Sciatic nerve (tissue), 2 donors: ENCODE results near the gene ZNF620. TPM values are rescaled to one million over a fixed set of nuclear protein-coding genes. Genes with fewer than 3 reads are reported as not detected.
A peak's percentile ranks its signal among the peaks of the same experiment; 100 is the strongest.

ENCODE experiments used
- ATAC-seq: fragments of 200-7000 bp; cut with Tn5 transposase; one replicate; pipeline ENCODE4 v1.9.1; 2020; ENCODE audit warnings: mild to moderate bottlenecking, moderate library complexity
- DNase-seq: peaks from one replicate; pipeline ENCODE4 v3.0.0-alpha.2; 2020; ENCODE audit warnings: low spot score
- intact Hi-C: fragments of 100-400 bp; cut with DNase I; formaldehyde crosslinking; loops from one replicate; pipeline ENCODE4 v1.14.2; 2022
- total RNA-seq: library from RNA; stranded (reverse); fragmentation: NEBNext Ultra II Directional; extraction: Animal tissue kit (Norgen Biotek cat#: 25700); gene quantifications from one replicate; pipeline ENCODE4 v1.2.1, GENCODE V29; 2021
- donor health status: DM: no; HTN: no; CAD: no.
- donor health status: DM: no; HTN: no; CAD: no.

ZNF620 gene
- total RNA-seq, 1 donor from 2014 or later, result 6.1 TPM

- ATAC-seq (no peak), DNase-seq (no peak)
- intact Hi-C loops, result no loop called here
Observed at GRCh38 chr3:40494698-40495097, 11.1 kb upstream of the ZNF620 start.

GRCh38 chr3:40497288-40497687 lies 8.6 kb upstream of the ZNF620 start:
- DNase-seq (no peak), ATAC-seq (no peak)
- intact Hi-C loops, result no loop called here

DNA sequence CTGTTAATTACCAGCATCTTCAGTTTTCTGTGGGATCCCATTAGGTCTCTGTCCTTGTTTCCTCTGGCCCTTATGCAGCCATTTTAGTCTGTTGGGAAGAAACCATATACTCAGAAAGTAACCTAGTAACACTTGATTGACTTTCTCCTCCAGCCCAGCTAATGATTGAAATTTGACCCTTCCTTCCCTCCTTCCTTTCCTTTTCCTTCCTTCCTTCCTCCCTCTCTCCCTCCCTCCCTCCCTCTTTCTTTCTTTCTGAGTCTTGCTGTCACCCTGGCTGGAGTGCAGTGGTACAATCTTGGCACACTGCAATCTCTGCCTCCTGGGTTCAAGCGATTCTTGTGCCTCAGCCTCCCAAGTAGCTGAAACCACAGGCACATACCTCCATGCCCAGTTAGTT lies 5.9 kb upstream of the ZNF620 start:
- no peak for ATAC-seq
- intact Hi-C loops, result no loop called here
- no peak for DNase-seq

DNA sequence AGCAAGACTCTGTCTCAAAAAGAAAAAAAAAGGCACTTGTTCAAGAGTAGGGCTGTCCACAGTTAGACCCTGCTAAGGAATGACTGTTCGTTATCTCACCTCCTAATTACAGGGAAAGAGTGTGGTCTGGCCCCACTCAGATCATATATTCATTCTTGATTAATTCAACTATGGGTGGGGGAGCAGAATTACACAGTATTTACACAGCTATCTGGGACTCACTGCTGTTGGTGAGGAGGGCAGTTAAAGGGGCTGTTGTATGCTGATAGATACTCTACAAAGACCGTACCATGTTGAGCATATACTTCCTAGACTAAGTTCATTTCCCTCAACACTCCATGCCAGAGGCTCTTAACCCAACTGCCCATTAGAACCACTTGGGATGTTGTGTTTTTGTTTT lies 3.8 kb upstream of the ZNF620 start:
- DNase-seq (no peak), ATAC-seq (no peak)
- intact Hi-C loops, result no loop called here

DNA sequence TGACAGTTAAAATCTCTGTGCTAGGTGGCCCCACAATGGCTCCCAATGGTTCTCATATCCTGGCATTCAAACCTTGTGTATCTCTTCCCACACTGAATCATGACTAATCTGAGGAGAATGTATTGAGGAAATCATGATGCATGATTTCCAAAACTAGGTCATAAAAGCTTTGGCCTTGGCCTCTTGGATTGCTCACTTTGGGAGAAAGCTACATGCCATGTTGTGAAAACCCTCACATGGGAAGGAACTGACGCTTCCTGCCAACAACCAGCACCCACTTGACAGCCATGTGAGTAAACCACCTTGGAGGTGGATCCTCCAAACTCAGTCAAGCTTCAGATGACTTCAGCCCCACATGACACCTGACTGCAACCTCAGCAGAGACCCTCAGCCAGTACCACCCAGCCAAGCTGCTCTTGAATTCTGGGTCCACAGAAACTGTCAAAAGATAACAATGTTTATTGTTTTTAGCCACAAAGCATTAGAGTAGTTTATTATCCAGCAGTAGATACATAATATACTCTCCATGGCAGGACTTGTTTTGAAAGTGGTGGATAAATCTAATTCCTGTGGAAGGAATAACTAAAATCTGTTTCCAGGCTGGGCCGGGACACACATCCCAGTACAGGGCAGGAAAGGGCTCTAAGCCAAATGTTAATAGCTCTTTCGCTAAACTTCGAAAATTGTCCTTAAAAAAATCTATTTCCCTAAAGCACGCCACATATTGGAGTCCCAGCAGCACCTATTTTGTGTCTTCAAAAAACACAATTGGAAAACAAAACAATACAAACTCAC lies 1.0 kb upstream of the ZNF620 start:
- ATAC-seq (peak; percentile 78), DNase-seq (no peak)
- intact Hi-C loops, result no loop called here

GRCh38 chr3:40511031-40511718 lies 5.3 kb downstream of the ZNF620 start:
- intact Hi-C loops, result no loop called here
- DNase-seq (no peak), ATAC-seq (no peak)

- ATAC-seq (no peak), DNase-seq (no peak)
- intact Hi-C loops, result loop anchor here (5.0 kb wide), 1 partner anchor 39 kb away; the partner anchor contains the start of gene ZNF619
Observed at GRCh38 chr3:40516201-40516600, 10.4 kb downstream of the ZNF620 start.

DNA sequence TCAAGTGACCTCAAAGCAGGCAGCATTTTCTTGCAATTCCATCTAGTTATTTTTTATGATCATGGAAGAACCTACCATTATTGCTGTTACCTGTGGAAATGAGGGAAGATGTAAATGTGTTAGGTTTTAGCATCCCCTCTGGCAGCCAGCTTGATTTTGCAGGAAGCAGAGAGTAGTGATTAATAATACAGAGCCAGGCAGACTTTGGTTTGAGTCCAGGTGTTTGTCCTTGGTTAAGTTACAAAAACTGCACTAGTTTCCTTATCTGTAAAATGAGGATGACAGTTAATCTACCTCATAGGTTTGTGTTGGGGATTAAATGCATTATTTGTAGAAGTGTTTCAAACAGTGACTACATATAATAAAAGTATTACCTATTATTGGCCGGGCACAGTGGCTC lies 12.2 kb downstream of the ZNF620 start:
- DNase-seq, result no peak
- no peak for ATAC-seq
- intact Hi-C loops, result loop anchor here (5.0 kb wide), 1 partner anchor 41 kb away; the partner anchor contains the start of gene ZNF619

GRCh38 chr3:40518848-40519247 lies 13.0 kb downstream of the ZNF620 start:
- no peak for ATAC-seq
- intact Hi-C loops, result loop anchor here (5.0 kb wide), 1 partner anchor 42 kb away; the partner anchor contains the start of gene ZNF619
- no peak for DNase-seq

- DNase-seq (no peak), ATAC-seq (no peak)
- intact Hi-C loops, result no loop called here
Observed at GRCh38 chr3:40521254-40521653, 15.4 kb downstream of the ZNF620 start.

GRCh38 chr3:40523781-40524180 lies 17.9 kb downstream of the ZNF620 start:
- DNase-seq, result no peak
- ATAC-seq, result no peak
- intact Hi-C loops, result no loop called here

DNA sequence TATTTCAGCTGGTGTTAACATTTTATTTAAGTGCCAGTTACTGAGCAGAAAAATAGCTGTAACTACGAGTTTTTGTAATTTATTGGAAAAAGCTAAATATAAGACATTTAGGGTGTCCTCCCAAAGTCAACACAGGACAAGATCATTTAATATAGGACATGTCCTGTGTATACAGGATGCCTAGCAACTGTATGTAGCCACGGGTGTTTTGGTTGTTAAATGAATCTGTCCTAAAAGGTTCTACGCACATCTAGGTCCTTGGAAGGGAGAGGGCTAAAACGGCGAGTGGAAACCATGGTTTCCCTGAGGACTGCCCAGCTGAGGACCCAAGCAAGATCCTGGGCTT lies 18.4 kb downstream of the ZNF620 start:
- no peak for DNase-seq
- intact Hi-C loops, result no loop called here
- ATAC-seq, result peak; percentile 32

- intact Hi-C loops, result no loop called here
Observed at GRCh38 chr3:40524568-40525285, 18.9 kb downstream of the ZNF620 start, which contains the start of gene ZNF621. Gene ZNF621 (plus strand): TSS chr3:40524960. CDS start chr3:40525841, 881 bp downstream.

DNA sequence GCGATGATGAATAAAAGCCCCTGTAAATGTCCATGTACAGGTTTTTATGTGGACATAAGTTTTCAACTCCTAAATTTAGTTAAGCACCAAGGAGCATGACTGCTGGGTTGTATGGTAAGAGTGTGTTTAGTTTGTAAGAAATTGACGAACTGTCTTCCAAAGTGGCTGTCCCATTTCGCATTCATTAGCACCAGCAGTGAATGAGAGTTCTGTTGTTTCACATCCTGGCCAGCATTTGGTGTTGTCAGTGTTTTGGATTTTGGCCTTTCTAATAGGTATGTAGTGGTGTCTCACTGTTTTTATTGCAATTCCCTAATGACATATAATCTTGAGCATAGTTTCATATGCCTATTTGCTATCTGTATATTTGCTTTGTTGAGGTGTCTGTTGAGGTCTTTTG lies 22.6 kb downstream of the ZNF620 start:
- intact Hi-C loops, result no loop called here
- DNase-seq (no peak), ATAC-seq (no peak)

More at GRCh38 chr3:40524568-40525285, 18.9 kb downstream of the ZNF620 start, which contains the start of gene ZNF621:
- ATAC-seq (peak; percentile 100), DNase-seq (peak; percentile 93)

- DNase-seq (no peak), ATAC-seq (no peak)
- intact Hi-C loops, result no loop called here
Observed at GRCh38 chr3:40532252-40532651, 26.4 kb downstream of the ZNF620 start.

GRCh38 chr3:40534283-40534682 lies 28.4 kb downstream of the ZNF620 start:
- DNase-seq, result no peak
- intact Hi-C loops, result no loop called here
- no peak for ATAC-seq

- ATAC-seq (peak; percentile 63), DNase-seq (no peak)
- intact Hi-C loops, result no loop called here
Observed at GRCh38 chr3:40546816-40547215, 41.0 kb downstream of the ZNF620 start.

- ATAC-seq (no peak), DNase-seq (no peak)
- intact Hi-C loops, result no loop called here
Observed at GRCh38 chr3:40550167-40550566, 44.3 kb downstream of the ZNF620 start.

GRCh38 chr3:40557575-40558161 lies 51.8 kb downstream of the ZNF620 start:
- intact Hi-C loops, result no loop called here
- no peak for ATAC-seq
- DNase-seq, result no peak
